ENCODE results near the gene ZNF786. TPM values are rescaled to one million over a fixed set of nuclear protein-coding genes. Genes with fewer than 3 reads are reported as not detected.

The ZNF786 gene
- total and polyA plus RNA-seq, 9 of the 15 experiments (the other 6 are each of a cell fraction or from before 2014, with no cell fraction given): 0.31 to 5.4 (median 3.0) TPM

- TF ChIP-seq, protein P1, sequence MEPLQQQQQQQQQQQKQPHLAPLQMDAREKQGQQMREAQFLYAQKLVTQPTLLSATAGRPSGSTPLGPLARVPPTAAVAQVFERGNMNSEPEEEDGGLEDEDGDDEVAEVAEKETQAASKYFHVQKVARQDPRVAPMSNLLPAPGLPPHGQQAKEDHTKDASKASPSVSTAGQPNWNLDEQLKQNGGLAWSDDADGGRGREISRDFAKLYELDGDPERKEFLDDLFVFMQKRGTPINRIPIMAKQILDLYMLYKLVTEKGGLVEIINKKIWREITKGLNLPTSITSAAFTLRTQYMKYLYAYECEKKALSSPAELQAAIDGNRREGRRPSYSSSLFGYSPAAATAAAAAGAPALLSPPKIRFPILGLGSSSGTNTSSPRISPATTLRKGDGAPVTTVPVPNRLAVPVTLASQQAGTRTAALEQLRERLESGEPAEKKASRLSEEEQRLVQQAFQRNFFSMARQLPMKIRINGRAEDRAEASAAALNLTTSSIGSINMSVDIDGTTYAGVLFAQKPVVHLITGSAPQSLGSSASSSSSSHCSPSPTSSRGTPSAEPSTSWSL (CRISPR knock-in tag; IDR thresholded peaks at IDR 0.05; ENCODE audit: borderline replicate concordance): peak; percentile 88; the same call in 1 of the 2 replicates
- TF ChIP-seq TSHZ1 (CRISPR knock-in tag; IDR thresholded peaks at IDR 0.05): no peak
- TF ChIP-seq HNRNPLL (IDR thresholded peaks at IDR 0.05; ENCODE audit: low read depth, low read length, poor library complexity, severe bottlenecking): peak; percentile 80
- no peak for TF ChIP-seq NR2F6 (CRISPR knock-in tag; IDR thresholded peaks at IDR 0.05)
- 0 out of 2 replicates have a peak, but pooled peaks have one; percentile 49 for TF ChIP-seq ZNF589 (CRISPR knock-in tag; IDR thresholded peaks at IDR 0.05; ENCODE audit: low read depth)
- TF ChIP-seq ZNF24 (IDR thresholded peaks at IDR 0.05): peak; percentile 41; the same call in 1 of the 2 replicates
- TF ChIP-seq TBP (optimal IDR thresholded peaks at IDR 0.05; ENCODE audit: low read depth, low read length): peak; percentile 65
- TF ChIP-seq CXXC5 (CRISPR knock-in tag; IDR thresholded peaks at IDR 0.05): peak; percentile 98
- TF ChIP-seq HMG20B (CRISPR knock-in tag; IDR thresholded peaks at IDR 0.05): no peak
- TF ChIP-seq SP1 (CRISPR knock-in tag; IDR thresholded peaks at IDR 0.05): peak; percentile 79
- TF ChIP-seq, protein P2, sequence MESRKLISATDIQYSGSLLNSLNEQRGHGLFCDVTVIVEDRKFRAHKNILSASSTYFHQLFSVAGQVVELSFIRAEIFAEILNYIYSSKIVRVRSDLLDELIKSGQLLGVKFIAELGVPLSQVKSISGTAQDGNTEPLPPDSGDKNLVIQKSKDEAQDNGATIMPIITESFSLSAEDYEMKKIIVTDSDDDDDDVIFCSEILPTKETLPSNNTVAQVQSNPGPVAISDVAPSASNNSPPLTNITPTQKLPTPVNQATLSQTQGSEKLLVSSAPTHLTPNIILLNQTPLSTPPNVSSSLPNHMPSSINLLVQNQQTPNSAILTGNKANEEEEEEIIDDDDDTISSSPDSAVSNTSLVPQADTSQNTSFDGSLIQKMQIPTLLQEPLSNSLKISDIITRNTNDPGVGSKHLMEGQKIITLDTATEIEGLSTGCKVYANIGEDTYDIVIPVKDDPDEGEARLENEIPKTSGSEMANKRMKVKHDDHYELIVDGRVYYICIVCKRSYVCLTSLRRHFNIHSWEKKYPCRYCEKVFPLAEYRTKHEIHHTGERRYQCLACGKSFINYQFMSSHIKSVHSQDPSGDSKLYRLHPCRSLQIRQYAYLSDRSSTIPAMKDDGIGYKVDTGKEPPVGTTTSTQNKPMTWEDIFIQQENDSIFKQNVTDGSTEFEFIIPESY (CRISPR knock-in tag; IDR thresholded peaks at IDR 0.05): peak; percentile 90
- TF ChIP-seq, protein P3, sequence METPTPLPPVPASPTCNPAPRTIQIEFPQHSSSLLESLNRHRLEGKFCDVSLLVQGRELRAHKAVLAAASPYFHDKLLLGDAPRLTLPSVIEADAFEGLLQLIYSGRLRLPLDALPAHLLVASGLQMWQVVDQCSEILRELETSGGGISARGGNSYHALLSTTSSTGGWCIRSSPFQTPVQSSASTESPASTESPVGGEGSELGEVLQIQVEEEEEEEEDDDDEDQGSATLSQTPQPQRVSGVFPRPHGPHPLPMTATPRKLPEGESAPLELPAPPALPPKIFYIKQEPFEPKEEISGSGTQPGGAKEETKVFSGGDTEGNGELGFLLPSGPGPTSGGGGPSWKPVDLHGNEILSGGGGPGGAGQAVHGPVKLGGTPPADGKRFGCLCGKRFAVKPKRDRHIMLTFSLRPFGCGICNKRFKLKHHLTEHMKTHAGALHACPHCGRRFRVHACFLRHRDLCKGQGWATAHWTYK (CRISPR knock-in tag; IDR thresholded peaks at IDR 0.05): peak; percentile 82; the same call in 1 of the 2 replicates
- no peak for TF ChIP-seq SRSF7 (optimal IDR thresholded peaks at IDR 0.05; ENCODE audit: low read depth, low read length)
- peak; percentile 71 for TF ChIP-seq POLR2B (IDR thresholded peaks at IDR 0.05; ENCODE audit: low read depth, partially characterized antibody)
- 0 out of 2 replicates have a peak, but pooled peaks have one; percentile 36 for TF ChIP-seq ZSCAN29 (IDR thresholded peaks at IDR 0.05)
- TF ChIP-seq HDAC1 (IDR thresholded peaks at IDR 0.05): peak in 1 of 2 experiments; percentile 79; a peak in 2 of 4 replicates
- TF ChIP-seq DPF2 (IDR thresholded peaks at IDR 0.05): peak; percentile 65; the same call in 1 of the 2 replicates
- TF ChIP-seq ZNF133 (CRISPR knock-in tag; IDR thresholded peaks at IDR 0.05): 0 out of 2 replicates have a peak, but pooled peaks have one; percentile 13
Observed at GRCh38 chr7:149090397-149091195, at the start of gene ZNF786 (continued).
